ENCODE results near the gene FAM114A1.
"Not testable (repeated sequence)": the region's sequence is repeated elsewhere in the genome, so short reads cannot be mapped to it uniquely, and the experiment has no call there.

Gene FAM114A1

GRCh38 chr4:38930707-38931106, 63.1 kb downstream of the FAM114A1 start:
- DNase-seq (ENCODE audit: low read depth in 2 of 3, low spot score in 1 of 3): no peak

GRCh38 chr4:38931125-38931524, 63.5 kb downstream of the FAM114A1 start:
- DNase-seq (ENCODE audit: low read depth in 2 of 3, low spot score in 1 of 3): no peak

DNA sequence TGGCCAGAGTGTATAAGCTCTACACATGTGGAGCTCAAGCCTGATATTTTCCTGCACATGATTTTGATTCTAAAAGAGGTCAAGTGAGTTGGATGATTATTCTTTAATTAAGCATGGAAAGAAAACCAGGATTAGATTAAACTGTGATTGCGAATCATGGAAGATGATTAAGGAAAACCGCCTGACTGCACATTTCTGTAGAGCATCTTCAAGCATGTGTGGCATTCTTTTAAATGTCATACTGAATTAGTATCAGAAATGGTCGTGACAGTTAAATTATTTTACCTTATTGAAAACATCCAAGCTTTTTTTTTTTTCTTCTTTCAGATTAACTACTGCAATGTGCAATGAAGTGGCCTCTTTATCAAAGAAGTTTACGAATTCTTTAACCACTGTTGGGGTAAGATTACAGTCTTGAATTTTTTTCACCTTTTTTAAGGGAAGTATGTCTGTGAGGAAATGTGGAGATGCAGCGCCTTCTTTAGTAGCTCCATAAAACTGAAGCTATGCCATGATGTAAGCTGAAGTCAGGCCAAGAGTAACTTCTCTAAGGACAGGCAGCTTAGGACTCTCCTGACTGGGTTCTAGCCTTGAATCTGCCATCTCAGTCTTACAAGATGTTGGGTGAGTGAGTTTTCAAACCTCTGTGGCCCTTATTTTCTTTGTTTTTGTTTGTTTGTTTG, 67.9 kb downstream of the FAM114A1 start:
- no peak for DNase-seq (ENCODE audit: low read depth in 2 of 3, low spot score in 1 of 3)

DNA sequence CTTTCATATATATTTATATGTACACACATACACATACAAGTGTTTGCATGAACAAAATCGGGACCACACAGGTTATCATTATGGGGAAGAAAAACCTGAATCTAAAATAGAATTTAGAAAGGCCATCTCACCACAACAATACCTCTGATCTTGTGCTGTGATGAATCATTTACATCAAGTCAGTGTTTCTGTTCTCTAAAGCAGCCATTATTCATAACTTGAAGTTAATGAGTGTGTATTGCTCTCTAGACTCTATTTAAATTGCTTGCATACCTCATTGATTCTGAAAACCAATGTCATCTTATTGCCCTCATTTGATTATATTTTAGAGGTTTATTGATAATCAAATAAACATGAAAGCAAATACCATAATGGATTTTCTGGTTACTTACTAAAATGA, 71.6 kb downstream of the FAM114A1 start:
- no peak for DNase-seq (ENCODE audit: low read depth in 2 of 3, low spot score in 1 of 3)

DNA sequence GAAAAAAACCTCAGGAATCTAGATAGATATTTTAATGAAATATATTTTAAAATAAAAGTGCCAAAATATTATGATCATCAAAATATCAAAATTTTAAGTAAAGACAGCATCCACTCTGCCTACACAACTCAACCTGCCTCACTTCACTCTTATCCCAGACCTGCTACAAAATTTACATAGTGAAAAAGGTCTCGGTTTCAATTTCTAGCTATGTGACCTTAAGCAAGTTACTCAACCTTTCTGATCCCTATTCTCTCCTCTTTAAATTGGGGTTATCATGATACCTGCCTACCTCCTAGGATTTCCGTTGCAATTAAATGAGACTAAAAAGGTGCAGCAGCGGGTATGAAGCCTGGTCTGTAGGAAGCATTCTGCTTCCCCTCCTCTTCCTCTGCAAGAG, 72.9 kb downstream of the FAM114A1 start:
- no peak for DNase-seq (ENCODE audit: low read depth in 2 of 3, low spot score in 1 of 3)

- peak in 1 of 3 donors; percentile 14 for DNase-seq (ENCODE audit: low read depth in 2 of 3, low spot score in 1 of 3)
These were observed 74.3 kb downstream of the FAM114A1 start for GRCh38 chr4:38941906-38942305.

DNA sequence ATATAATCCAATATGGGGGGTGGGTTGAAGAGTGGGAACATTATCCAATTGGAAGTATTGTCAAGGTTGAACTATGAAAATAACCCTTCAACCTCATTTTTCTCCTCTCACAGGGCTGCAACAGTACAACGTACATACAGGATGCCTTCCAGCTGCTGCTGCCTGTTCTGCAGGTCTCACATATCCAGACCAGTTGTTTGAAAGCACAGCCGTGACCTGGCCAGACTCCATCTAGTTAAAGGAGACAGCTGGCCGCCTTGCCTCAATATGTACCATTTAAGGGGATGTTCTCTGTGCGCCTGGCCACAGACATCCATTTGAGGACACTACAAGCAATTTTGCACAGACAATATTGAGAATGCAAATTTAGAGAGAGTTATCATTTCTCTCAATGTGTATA, 75.7 kb downstream of the FAM114A1 start:
- DNase-seq (ENCODE audit: low read depth in 2 of 3, low spot score in 1 of 3): no peak

DNA sequence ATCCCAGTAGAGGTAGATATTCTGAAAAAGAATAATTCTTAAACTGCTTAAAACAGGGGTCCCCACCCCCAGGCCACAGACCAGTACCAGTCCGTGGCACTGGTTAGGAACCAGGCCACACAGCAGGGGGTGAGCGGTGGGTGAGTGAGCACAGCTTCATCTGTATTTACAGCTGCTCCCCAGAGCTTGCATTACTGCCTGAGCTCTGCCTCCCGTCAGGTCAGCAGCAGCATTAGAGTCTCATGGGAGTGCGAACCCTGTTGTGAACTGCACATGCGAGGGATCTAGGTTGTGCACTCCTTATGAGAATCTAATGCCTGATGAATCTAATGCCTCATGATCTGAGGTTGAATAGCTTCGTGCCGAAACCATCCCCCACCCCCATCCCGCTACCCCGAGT, 76.8 kb downstream of the FAM114A1 start:
- no peak for DNase-seq (ENCODE audit: low read depth in 2 of 3, low spot score in 1 of 3)

GRCh38 chr4:38946919-38947318, 79.3 kb downstream of the FAM114A1 start:
- no peak for DNase-seq (ENCODE audit: low read depth in 2 of 3, low spot score in 1 of 3)

- DNase-seq (ENCODE audit: low read depth in 2 of 3, low spot score in 1 of 3): no peak
These were observed 80.9 kb downstream of the FAM114A1 start for GRCh38 chr4:38948551-38948950.

- peak in 2 of 3 donors; percentile 14 to 27 for DNase-seq (ENCODE audit: low read depth in 2 of 3, low spot score in 1 of 3)
These were observed 81.9 kb downstream of the FAM114A1 start for GRCh38 chr4:38949411-38950051.

GRCh38 chr4:38950159-38950558, 82.6 kb downstream of the FAM114A1 start:
- no peak for DNase-seq (ENCODE audit: low read depth in 2 of 3, low spot score in 1 of 3)

GRCh38 chr4:38950734-38951133, 83.1 kb downstream of the FAM114A1 start:
- DNase-seq (ENCODE audit: low read depth in 2 of 3, low spot score in 1 of 3): no peak

GRCh38 chr4:38951598-38951997, 84.0 kb downstream of the FAM114A1 start:
- no peak for DNase-seq (ENCODE audit: low read depth in 2 of 3, low spot score in 1 of 3)

DNA sequence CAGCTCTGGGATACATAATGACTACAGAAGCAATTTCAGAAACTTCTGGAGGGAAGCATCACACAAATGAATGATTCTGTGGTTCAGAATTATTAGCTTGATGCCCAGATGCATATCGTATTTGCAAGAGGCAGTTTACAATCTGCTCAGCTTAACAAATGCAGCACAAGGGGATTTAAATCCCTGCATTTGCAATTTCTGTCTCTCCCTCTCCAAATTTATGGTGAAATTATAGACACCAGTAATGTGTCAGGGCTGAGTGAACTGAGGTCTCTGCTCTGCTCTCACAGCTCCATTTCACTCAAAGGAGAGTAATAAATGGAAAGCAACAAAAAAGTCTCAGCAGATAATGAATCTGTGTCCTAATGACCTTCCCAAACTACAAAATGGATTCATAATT, 84.4 kb downstream of the FAM114A1 start:
- DNase-seq (ENCODE audit: low read depth in 2 of 3, low spot score in 1 of 3): no peak

- DNase-seq (ENCODE audit: low read depth in 2 of 3, low spot score in 1 of 3): no peak
These were observed 87.1 kb downstream of the FAM114A1 start for GRCh38 chr4:38954727-38955126.

DNA sequence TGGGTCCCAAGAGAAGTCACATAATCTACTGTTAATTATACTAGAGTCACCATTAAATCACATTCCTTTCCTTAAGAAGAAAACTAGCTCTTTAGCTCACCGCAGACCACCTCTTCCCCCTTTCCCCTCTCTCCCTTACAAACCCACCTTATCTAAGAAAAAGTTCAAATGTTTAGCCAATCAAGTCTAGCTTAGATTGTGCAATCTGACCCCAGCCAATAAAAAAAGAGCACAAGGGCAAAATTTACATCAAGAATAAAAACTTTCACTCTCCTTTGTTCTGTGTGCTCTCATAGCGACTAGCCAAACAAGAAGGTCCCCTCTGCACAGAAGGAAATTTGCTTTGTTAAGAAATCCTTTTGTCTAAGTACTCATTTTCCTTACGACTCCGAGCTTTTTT, 88.4 kb downstream of the FAM114A1 start:
- no peak for DNase-seq (ENCODE audit: low read depth in 2 of 3, low spot score in 1 of 3)

- DNase-seq (ENCODE audit: low read depth in 2 of 3, low spot score in 1 of 3): no peak
These were observed 89.7 kb downstream of the FAM114A1 start for GRCh38 chr4:38957261-38957815.

DNA sequence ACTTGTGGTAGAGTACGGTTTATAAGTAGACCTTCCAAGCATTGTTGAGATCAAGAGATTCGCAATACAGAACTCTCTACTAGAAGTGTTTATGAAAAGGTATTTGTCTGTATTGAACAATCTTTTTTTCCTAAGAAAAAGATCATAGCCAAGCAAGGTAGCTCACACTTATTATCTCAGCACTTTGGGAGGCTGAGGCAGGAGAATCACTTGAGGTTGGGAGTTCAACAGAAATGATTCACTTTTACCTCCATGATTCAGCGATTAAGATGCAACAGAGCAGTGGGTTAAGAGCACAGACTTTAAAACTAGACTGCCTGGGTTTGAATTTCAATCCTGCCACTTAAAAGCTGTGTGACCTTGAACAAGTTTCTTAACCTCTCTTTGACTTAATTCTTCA, 90.3 kb downstream of the FAM114A1 start:
- peak in 2 of 3 donors; percentile 9 to 28 for DNase-seq (ENCODE audit: low read depth in 2 of 3, low spot score in 1 of 3)

DNA sequence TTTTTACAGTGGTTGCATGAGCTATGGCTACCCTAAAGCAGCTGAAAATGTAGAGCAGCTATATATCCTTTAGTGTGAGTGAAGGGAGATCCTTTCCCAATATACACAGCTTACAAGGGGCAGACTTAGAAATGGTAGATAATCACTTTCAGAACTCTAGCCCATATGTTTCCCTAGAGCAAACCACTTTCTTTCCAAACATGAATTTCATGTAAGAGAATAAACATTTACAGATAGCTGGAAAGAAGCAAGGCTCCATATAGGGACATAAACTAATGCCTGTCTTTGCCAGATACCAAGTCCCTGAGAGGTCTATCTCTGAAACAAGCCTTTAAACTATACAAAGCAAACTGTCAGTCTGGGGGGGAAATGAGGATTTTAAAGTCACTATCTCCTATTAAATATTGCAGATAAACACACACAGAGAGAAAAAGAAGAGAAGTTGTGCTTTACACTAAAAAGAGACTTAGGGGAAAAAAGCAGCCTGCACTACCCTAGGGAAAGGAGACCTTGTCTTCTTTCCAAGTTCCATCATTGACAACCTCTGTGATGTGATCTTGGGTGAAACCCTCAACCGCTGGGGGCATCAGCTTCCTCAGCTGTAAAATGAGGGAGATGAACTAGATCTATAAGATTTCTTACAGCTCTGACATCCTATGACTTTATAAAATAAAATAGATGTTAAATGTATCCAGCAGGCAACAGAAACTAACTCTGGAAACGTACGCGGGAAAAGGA, 91.0 kb downstream of the FAM114A1 start:
- DNase-seq (ENCODE audit: low read depth in 2 of 3, low spot score in 1 of 3): no peak

DNA sequence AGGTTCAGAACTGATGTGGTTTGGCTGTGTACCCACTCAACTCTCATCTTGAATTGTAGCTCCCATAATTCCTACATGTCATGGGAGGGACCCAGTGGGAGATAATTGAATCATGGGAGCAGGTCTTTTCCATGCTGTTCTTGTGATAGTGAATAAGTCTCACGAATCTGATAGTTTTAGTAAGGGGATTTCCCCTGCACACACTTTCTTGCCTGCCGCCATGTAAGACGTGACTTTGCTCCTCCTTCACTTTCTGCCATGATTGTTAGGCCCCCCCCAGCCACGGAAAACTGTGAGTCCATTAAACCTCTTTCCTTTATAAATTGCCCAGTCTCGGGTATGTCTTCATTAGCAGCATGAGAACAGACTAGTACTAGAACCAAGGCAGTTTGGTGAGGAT, 91.6 kb downstream of the FAM114A1 start:
- DNase-seq (ENCODE audit: low read depth in 2 of 3, low spot score in 1 of 3): not testable (repeated sequence)

Data from stimulated activated CD4-positive, alpha-beta T cell treated with anti-CD3 and anti-CD28 coated beads, Interleukin-12 subunit alpha, Interleukin-12 subunit beta, amount 100 ng/mL, for 48 hours (primary cell).